SK-N-SH (cell line): ENCODE measurements around the gene ERLIN1.

Experiments
- FOSL2 ChIP-seq: IDR thresholded peaks from 2 replicates; pipeline ENCODE4 v1.4.0; 2012; ENCODE audit warnings: low read depth, mild to moderate bottlenecking, moderate library complexity, borderline replicate concordance
- POLR2AphosphoS5 ChIP-seq: IDR thresholded peaks from 2 replicates; pipeline ENCODE4 v1.6.1; 2012; ENCODE audit warnings: low read depth, low read length
- TAF1 ChIP-seq: IDR thresholded peaks from 2 replicates; pipeline ENCODE4 v1.6.1; 2012; ENCODE audit warnings: low read depth, mild to moderate bottlenecking, low read length, moderate library complexity, borderline replicate concordance
- TF ChIP-seq, protein P1 (sequence below): fragments of 200-600 bp; sonication (generic); IDR thresholded peaks from 2 replicates; pipeline ENCODE4 v1.6.1; 2017; ENCODE audit warnings: antibody characterized with exemption, mild to moderate bottlenecking, moderate library complexity

DNA sequence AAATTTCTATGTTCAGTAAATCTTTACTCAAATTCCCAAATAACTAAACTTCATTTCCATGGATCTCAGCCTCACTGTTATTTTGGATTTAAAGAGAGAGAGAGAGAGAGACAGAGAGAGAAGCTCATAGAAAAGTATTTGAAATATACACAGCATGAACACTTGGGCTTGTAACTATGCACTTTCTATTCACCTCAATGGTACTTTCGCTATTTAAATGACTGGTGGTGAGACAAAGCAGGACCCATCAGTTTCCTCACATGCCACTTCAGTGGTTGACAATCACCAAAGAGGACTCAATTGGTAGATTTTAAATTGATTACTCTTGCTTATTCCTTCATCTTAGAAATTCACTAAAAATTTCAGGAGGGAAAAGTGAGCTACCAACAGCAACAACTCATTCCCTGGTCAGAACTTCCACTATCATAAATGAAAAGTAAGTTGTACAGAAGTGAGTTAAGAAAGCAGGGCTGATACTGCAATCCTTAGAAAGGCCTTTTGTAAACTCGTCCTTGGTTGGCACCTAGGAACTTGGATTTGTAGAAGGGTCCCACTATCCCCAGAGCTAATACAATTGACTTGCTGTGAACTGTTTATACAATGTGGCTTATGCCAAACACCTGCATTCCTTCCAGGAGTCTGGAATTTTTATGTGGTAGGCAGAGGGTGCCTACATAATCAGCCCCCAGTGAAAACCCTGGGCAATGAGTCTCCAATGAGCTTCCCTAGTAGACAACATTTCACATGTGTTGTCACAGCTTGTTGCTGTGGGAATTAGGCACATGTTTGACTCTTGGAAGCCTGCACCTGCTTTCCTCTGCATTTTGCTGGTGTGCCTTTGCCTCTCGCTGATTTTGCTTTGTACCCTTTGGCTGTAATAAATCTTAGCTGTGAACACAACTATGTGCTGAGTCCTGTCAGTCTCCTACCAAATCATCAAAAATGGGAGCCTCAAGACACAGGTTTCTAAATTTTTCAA is 10.8 kb downstream of the ERLIN1 start:
- no peak for TF ChIP-seq TAF1
- no peak for TF ChIP-seq FOSL2
- no peak for TF ChIP-seq POLR2AphosphoS5
- TF ChIP-seq, protein P1, sequence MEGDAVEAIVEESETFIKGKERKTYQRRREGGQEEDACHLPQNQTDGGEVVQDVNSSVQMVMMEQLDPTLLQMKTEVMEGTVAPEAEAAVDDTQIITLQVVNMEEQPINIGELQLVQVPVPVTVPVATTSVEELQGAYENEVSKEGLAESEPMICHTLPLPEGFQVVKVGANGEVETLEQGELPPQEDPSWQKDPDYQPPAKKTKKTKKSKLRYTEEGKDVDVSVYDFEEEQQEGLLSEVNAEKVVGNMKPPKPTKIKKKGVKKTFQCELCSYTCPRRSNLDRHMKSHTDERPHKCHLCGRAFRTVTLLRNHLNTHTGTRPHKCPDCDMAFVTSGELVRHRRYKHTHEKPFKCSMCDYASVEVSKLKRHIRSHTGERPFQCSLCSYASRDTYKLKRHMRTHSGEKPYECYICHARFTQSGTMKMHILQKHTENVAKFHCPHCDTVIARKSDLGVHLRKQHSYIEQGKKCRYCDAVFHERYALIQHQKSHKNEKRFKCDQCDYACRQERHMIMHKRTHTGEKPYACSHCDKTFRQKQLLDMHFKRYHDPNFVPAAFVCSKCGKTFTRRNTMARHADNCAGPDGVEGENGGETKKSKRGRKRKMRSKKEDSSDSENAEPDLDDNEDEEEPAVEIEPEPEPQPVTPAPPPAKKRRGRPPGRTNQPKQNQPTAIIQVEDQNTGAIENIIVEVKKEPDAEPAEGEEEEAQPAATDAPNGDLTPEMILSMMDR = no peak
